ENCODE measurements around the gene HPSE2. TPM values are rescaled to one million over a fixed set of nuclear protein-coding genes. Genes with fewer than 3 reads are reported as not detected.

The HPSE2 gene
- total RNA-seq, 1 experiment from 2014 or later: 0.20 TPM

DNA sequence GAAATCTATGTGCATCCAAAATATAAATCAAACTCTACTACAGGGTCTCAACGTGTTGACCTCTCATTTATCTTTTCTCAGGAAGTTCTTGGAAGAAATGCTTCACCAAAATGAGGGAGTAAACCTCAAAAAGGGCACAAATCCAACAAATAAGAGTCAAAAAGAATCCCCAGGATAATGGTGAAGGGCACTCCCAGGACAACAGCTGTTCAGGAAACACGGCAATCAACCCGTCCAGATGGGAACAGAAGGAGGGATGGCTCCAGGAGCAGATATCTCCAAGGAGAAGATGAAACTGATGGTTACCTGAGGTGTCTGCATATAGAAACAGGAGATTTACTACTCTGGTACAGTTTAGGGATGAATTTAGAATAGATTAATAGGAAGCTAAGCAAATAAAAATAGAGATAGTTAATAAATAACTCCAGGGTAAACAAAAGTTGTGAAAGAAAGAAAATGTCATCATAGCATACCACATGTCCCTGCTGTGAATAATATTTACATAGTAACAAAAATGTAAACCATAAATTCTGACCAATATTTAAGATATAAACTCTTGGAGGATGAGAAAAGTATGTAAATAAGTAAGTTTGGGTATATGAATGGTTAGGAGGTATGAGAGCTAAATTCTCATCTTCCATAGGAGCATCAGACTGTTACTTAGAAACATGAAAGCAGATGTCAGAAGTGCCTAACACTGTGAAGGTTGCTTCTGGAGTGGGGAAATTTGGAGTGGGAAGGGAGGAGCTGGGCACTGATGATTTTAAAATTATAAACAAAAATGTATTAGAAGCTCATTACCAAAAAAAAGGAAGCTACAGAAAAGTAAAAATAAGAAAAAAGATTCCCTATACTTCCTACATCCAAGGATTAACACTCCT, 551.4 kb downstream of the HPSE2 start:
- Histone ChIP-seq H3K18ac (ENCODE audit: insufficient read length, low read depth, low read length) (no peak overlapping the region), H4K5ac (ENCODE audit: insufficient read length, low read depth, low read length) (no peak overlapping the region), H2BK120ac (ENCODE audit: low read depth, low read length, poor library complexity, severe bottlenecking) (no peak overlapping the region), H3K4me1 (ENCODE audit: insufficient read depth, low read length) (no peaks in the 10 kb centered on the region), H3K4ac (ENCODE audit: low read depth, low read length) (no peak overlapping the region), H4K91ac (ENCODE audit: insufficient read length, low read depth, low read length) (no peak overlapping the region), H2BK20ac (ENCODE audit: low read depth, low read length, poor library complexity, severe bottlenecking) (no peak overlapping the region), H3K79me2 (ENCODE audit: insufficient read depth, low read length) (no peaks in the 10 kb centered on the region), H2AFZ (ENCODE audit: low read length) (no peak overlapping the region), H3K4me2 (ENCODE audit: insufficient read depth, insufficient read length, low read length) (no peak overlapping the region), H2BK5ac (ENCODE audit: insufficient read length, low read length) (no peak overlapping the region), H3K14ac (ENCODE audit: insufficient read depth, low read length) (no peak overlapping the region), H3K23me2 (ENCODE audit: insufficient read length, low read depth, low read length, poor library complexity, severe bottlenecking) (no peaks in the 10 kb centered on the region), H4K20me1 (ENCODE audit: control insufficient read depth, insufficient read depth, insufficient read length) (no peaks in the 10 kb centered on the region), H3K9me3 (ENCODE audit: control insufficient read depth, low read depth, low read length) (no peaks in the 10 kb centered on the region), H3K79me1 (ENCODE audit: insufficient read depth, low read depth, low read length, poor library complexity, severe bottlenecking) (no peaks in the 10 kb centered on the region), H3T11ph (ENCODE audit: low read length) (no peak overlapping the region), H3K23ac (ENCODE audit: insufficient read length, low read depth, low read length) (no peak overlapping the region), H3K27ac (ENCODE audit: insufficient read length, low read depth, low read length) (no peak overlapping the region), H4K8ac (replicated peaks; ENCODE audit: insufficient read length, low read depth, low read length) (no peak overlapping the region), H3K27me3 (ENCODE audit: insufficient read depth, low read length) (no peaks in the 10 kb centered on the region), H3K56ac (ENCODE audit: insufficient read length, low read depth, low read length) (no peak overlapping the region), H2AK5ac (ENCODE audit: insufficient read length, low read length) (no peak overlapping the region), H2BK15ac (ENCODE audit: low read depth, low read length) (no peak overlapping the region), H3K9ac (ENCODE audit: extremely low read depth, insufficient read length, low read length) (no peak overlapping the region), H2BK12ac (ENCODE audit: insufficient read length, low read depth, low read length) (no peak overlapping the region)
- no CpG with 5 or more reads among the region's 3 CpGs for WGBS (ENCODE audit: extremely low coverage, insufficient read length, low lambda C conversion rate)
- no peak for DNase-seq
- TF ChIP-seq, protein P1, sequence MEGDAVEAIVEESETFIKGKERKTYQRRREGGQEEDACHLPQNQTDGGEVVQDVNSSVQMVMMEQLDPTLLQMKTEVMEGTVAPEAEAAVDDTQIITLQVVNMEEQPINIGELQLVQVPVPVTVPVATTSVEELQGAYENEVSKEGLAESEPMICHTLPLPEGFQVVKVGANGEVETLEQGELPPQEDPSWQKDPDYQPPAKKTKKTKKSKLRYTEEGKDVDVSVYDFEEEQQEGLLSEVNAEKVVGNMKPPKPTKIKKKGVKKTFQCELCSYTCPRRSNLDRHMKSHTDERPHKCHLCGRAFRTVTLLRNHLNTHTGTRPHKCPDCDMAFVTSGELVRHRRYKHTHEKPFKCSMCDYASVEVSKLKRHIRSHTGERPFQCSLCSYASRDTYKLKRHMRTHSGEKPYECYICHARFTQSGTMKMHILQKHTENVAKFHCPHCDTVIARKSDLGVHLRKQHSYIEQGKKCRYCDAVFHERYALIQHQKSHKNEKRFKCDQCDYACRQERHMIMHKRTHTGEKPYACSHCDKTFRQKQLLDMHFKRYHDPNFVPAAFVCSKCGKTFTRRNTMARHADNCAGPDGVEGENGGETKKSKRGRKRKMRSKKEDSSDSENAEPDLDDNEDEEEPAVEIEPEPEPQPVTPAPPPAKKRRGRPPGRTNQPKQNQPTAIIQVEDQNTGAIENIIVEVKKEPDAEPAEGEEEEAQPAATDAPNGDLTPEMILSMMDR (conservative IDR thresholded peaks at IDR 0.05): no peak
- H3K4me3 Mint-ChIP-seq: no peak overlapping the region
- no peak overlapping the region for H3K27ac Mint-ChIP-seq
- H3K4me1 Mint-ChIP-seq: no peaks in the 10 kb centered on the region
- peaks cover 2 to 18% (median 5%) of the 10 kb centered on the region in 3 experiments; a peak in 2 of 7 replicates for H3K36me3 Mint-ChIP-seq (ENCODE audit: insufficient read depth in 1 of 3, low read depth in 3 of 3)
- no peaks in the 10 kb centered on the region for H3K27me3 Mint-ChIP-seq (ENCODE audit: low read depth)
- H3K9me3 Mint-ChIP-seq: peaks cover 17 to 21% of the 10 kb centered on the region in 2 experiments
